GM18508 (cell line): ENCODE results near the gene TIGD6.

Experiments
- ATAC-seq: cut with Tn5 transposase; IDR thresholded peaks from one replicate; pipeline ENCODE4 v1.9.1; 2021; ENCODE audit warnings: moderate number of reproducible peaks; ENCODE audit not compliant: insufficient read depth, unreplicated experiment

Gene TIGD6

GRCh38 chr5:150017226-150018005 lies 17.0 kb upstream of the TIGD6 start:
- no peak for ATAC-seq

- ATAC-seq = no peak
Measured at GRCh38 chr5:150016537-150016936, 16.1 kb upstream of the TIGD6 start.

GRCh38 chr5:150015415-150015814 lies 15.0 kb upstream of the TIGD6 start:
- no peak for ATAC-seq

- ATAC-seq = no peak
Measured at GRCh38 chr5:150014456-150014855, 14.0 kb upstream of the TIGD6 start.

- ATAC-seq = no peak
Measured at GRCh38 chr5:150013931-150014330, 13.5 kb upstream of the TIGD6 start.

- ATAC-seq = no peak
Measured at GRCh38 chr5:150009671-150010387, 9.4 kb upstream of the TIGD6 start.

DNA sequence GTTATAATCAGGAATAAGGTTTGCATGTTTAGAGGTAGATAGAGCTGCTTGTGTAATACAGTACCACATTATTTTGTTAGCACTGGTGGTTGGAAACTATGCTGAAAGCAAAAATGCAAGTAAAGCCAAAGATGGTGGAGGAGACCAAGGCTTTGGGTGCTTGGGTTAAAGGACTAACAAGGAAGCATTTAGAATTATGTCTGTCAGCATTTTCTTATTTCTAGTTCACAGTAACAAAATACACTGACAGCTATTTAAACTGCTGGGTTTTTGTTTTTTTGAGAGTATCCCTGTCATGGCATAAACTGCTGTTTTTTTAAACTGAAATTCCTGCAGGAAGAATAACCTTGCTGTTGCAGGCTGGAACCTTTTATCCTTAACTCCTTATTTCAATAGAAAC lies 6.6 kb upstream of the TIGD6 start:
- ATAC-seq = no peak

GRCh38 chr5:150006318-150006717 lies 5.9 kb upstream of the TIGD6 start:
- no peak for ATAC-seq

GRCh38 chr5:150001660-150002486 lies 1.4 kb upstream of the TIGD6 start:
- ATAC-seq = peak; percentile 61

GRCh38 chr5:150000990-150001659 lies 671 bp upstream of the TIGD6 start:
- ATAC-seq = no peak

DNA sequence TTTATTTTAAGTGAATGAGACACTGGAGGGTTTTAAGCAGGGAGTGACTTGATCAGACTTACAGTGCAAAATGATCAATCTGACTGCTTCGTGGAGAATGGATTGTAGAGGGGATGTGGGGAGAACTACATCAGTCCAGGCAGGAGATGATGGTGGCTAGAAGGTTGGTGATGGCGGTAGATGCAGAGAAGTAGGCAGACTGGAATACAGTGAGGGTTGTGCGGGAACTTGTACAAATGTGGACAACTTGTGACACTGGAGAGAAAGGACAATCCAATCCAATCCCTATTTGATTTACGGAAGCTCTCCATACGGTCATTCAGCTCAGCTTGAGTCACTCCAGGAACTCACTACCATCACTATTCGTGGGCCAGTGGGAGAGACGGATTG lies 593 bp downstream of the TIGD6 start:
- no peak for ATAC-seq

- no peak for ATAC-seq
Measured at GRCh38 chr5:149999359-149999758, 1.1 kb downstream of the TIGD6 start.

- ATAC-seq = no peak
Measured at GRCh38 chr5:149998281-149998680, 2.2 kb downstream of the TIGD6 start.

DNA sequence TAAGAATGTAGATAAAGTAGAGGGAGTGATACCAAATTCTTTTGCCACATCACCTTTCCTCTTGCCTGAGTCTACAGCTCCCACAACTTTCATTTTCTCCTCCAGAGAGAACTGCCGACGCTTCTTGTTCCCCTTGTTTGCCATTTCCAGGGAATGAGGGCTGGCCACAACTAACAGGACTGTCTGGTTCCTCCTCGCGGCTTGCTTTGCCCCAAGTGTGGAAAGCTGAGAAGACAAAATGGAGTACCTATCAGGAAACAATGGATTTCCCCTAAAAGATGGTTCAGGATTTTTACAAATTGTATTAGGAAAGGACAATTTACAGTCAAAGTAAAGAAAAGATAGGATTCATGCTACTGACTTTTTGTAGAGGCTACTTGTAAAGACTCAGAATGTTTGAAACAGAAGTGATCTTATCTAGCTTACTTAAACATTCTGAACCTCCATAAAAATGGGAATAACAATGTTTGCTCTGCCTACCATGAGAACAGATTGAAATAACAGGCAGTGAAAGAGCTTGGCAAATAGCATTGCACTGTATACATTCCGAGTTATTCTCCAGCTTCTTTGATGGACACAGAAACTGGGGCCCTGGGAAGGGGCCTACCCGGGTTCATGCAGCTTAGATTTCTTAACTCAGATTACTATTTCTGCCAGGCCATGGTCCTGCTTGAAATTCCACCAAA lies 4.1 kb downstream of the TIGD6 start:
- no peak for ATAC-seq

GRCh38 chr5:149995385-149996204 lies 4.9 kb downstream of the TIGD6 start:
- ATAC-seq = no peak

DNA sequence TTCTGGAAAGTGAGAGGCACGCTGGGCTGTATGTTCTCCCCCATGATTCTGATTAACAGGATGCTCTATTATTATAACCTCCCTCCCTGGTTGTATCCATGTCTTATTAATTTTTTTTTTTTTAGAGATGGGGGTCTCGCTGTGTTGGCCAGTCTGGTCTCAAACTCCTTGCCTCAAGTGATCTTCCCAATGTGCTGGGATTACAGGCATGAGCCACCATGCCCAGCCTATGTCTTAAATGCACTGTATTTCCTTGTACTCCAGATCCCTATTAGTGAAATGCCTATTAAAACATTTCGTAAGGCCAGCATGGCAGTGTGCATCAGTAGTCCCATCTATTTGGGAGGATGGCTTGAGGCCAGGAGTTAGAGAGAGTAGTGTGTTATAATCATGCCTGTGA lies 7.0 kb downstream of the TIGD6 start:
- ATAC-seq = no peak

- ATAC-seq = peak; percentile 68
Measured at GRCh38 chr5:149990518-149991376, 9.7 kb downstream of the TIGD6 start.

- ATAC-seq = no peak
Measured at GRCh38 chr5:149988126-149988525, 12.3 kb downstream of the TIGD6 start.
